MM.1S (cell line): Measurements from ENCODE around the gene MAPK4.

Experiments used
- CTCF ChIP-seq: fragments of 300-600 bp; sonication (generic); IDR thresholded peaks from 2 replicates; pipeline ENCODE4 v1.5.1; 2016; ENCODE audit warnings: antibody characterized with exemption, low read length, mixed read lengths
- EZH2 ChIP-seq: fragments of 300-600 bp; sonication (generic); optimal IDR thresholded peaks from 2 replicates; pipeline ENCODE3; 2017; ENCODE audit warnings: low read depth, mild to moderate bottlenecking, antibody characterized with exemption, low read length, mixed read lengths

- TF ChIP-seq CTCF, result no peak
- TF ChIP-seq EZH2, result no peak
Measured at GRCh38 chr18:50665519-50665918, 105.6 kb downstream of the MAPK4 start.
